Osteocyte (in vitro differentiated cells): ENCODE measurements around the gene GADD45A. TPM values are rescaled to one million over a fixed set of nuclear protein-coding genes. Genes with fewer than 3 reads are reported as not detected.

Experiments
- DNase-seq: peaks from one replicate; pipeline ENCODE4 v3.0.0; 2021; ENCODE audit warnings: mixed read lengths; ENCODE audit not compliant: unreplicated experiment; ENCODE audit errors: extremely low spot score
- H3K27ac Mint-ChIP-seq: one replicate; pipeline ENCODE4 v1.8.0; 2021; ENCODE audit warnings: mild to moderate bottlenecking, mixed read lengths; ENCODE audit not compliant: unreplicated experiment
- H3K27me3 Mint-ChIP-seq: one replicate; pipeline ENCODE4 v1.8.0; 2021; ENCODE audit warnings: mixed read lengths; ENCODE audit not compliant: unreplicated experiment
- H3K36me3 Mint-ChIP-seq: one replicate; pipeline ENCODE4 v1.8.0; 2021; ENCODE audit warnings: mixed read lengths; ENCODE audit not compliant: unreplicated experiment
- H3K4me1 Mint-ChIP-seq: one replicate; pipeline ENCODE4 v1.8.0; 2021; ENCODE audit warnings: mixed read lengths; ENCODE audit not compliant: unreplicated experiment
- H3K4me3 Mint-ChIP-seq: one replicate; pipeline ENCODE4 v1.8.0; 2021; ENCODE audit warnings: mild to moderate bottlenecking, moderate library complexity, mixed read lengths; ENCODE audit not compliant: unreplicated experiment
- H3K9me3 Mint-ChIP-seq: one replicate; pipeline ENCODE4 v1.8.0; 2021; ENCODE audit warnings: mixed read lengths; ENCODE audit not compliant: unreplicated experiment
- total RNA-seq: library from RNA; stranded (reverse); gene quantifications from 2 replicates; pipeline ENCODE4 v1.2.1, GENCODE V29; 2021
- TF ChIP-seq, protein P1 (sequence below): fragments of 200-600 bp; sonication (generic); IDR thresholded peaks from 2 replicates; pipeline ENCODE4 v1.5.0; 2021; ENCODE audit warnings: antibody characterized with exemption, mild to moderate bottlenecking, moderate library complexity

The GADD45A gene
- total RNA-seq, 1 donor from 2014 or later = 45.3 TPM

DNA sequence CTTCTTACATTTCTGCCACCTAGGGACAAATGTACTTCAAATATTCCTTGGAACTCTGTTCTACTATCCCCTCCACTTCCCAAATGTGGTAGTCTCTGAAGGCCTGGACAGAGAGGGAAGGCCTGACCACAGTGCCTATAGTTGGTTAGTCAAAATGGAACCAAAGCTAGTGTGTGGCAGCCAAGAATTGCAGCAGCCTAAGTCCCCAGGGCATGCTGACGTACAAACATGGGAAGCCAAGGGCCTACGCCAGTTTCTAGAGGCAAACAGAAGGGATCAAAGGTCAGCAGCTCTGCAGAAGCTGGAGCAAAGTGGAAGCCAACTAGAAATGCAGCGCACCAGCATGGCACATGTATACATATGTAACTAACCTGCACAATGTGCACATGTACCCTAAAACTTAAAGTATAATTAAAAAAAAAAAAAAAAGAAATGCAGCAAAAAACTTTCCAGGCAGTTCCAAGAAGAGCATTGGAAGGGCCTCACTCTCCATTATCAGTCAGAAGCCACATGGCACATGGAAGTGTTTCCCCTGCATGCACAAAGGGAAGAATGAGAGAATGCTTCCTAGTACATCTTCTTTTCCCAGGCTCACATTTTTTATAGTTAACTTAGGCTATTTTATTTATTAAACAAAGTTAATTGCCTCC lies 39.4 kb upstream of the GADD45A start:
- TF ChIP-seq, protein P1, sequence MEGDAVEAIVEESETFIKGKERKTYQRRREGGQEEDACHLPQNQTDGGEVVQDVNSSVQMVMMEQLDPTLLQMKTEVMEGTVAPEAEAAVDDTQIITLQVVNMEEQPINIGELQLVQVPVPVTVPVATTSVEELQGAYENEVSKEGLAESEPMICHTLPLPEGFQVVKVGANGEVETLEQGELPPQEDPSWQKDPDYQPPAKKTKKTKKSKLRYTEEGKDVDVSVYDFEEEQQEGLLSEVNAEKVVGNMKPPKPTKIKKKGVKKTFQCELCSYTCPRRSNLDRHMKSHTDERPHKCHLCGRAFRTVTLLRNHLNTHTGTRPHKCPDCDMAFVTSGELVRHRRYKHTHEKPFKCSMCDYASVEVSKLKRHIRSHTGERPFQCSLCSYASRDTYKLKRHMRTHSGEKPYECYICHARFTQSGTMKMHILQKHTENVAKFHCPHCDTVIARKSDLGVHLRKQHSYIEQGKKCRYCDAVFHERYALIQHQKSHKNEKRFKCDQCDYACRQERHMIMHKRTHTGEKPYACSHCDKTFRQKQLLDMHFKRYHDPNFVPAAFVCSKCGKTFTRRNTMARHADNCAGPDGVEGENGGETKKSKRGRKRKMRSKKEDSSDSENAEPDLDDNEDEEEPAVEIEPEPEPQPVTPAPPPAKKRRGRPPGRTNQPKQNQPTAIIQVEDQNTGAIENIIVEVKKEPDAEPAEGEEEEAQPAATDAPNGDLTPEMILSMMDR = no peak
- DNase-seq = no peak
- no peak overlapping the region for H3K4me3 Mint-ChIP-seq
- no peaks in the 10 kb centered on the region for H3K36me3 Mint-ChIP-seq
- no peak overlapping the region for H3K27ac Mint-ChIP-seq
- H3K4me1 Mint-ChIP-seq = no peaks in the 10 kb centered on the region
- H3K27me3 Mint-ChIP-seq = no peaks in the 10 kb centered on the region
- no peaks in the 10 kb centered on the region for H3K9me3 Mint-ChIP-seq

- Mint-ChIP-seq H3K27ac (no peak overlapping the region), H3K4me1 (no peaks in the 10 kb centered on the region), H3K4me3 (no peak overlapping the region), H3K9me3 (no peaks in the 10 kb centered on the region), H3K36me3 (no peaks in the 10 kb centered on the region), H3K27me3 (no peaks in the 10 kb centered on the region)
- DNase-seq = no peak
- TF ChIP-seq, protein P1 = no peak
Measured at GRCh38 chr1:67646145-67647035, 38.6 kb upstream of the GADD45A start.

GRCh38 chr1:67647036-67647798 lies 37.8 kb upstream of the GADD45A start:
- H3K27me3 Mint-ChIP-seq = no peaks in the 10 kb centered on the region
- no peak for DNase-seq
- H3K4me3 Mint-ChIP-seq = no peak overlapping the region
- no peaks in the 10 kb centered on the region for H3K36me3 Mint-ChIP-seq
- TF ChIP-seq, protein P1 = no peak
- H3K9me3 Mint-ChIP-seq = no peaks in the 10 kb centered on the region
- no peaks in the 10 kb centered on the region for H3K4me1 Mint-ChIP-seq
- H3K27ac Mint-ChIP-seq = no peak overlapping the region

DNA sequence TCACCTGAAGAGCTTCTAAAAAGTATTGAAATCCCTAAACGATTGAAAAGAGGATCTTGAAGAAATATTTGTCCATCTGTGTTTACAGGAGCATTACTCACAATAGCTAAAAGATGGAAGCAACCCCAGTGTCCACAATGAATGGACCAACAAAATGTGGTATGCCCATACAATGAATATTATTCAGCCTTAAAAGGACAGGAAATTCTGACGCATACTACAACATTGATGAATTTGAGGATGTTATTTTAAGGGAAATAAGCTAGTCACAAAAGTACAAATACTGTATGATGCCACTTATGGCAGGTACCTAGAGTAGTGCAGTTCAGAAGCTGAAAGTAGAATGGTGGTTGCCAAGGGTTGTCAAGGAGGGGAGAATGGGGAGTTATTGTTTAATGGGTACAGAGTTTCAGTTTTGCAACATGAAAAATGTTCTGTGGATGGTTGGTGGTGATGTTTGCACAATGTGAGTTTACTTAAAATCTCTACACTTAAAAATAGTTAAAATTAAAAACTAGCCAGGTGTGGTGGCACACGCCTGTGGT lies 37.1 kb upstream of the GADD45A start:
- no peaks in the 10 kb centered on the region for H3K9me3 Mint-ChIP-seq
- H3K4me3 Mint-ChIP-seq = no peak overlapping the region
- H3K27me3 Mint-ChIP-seq = no peaks in the 10 kb centered on the region
- H3K36me3 Mint-ChIP-seq = no peaks in the 10 kb centered on the region
- TF ChIP-seq, protein P1 = no peak
- H3K27ac Mint-ChIP-seq = no peak overlapping the region
- no peaks in the 10 kb centered on the region for H3K4me1 Mint-ChIP-seq
- no peak for DNase-seq
